ENCODE measurements around the gene KLRC4. TPM values are rescaled to one million over a fixed set of nuclear protein-coding genes. Genes with fewer than 3 reads are reported as not detected.
"Not testable (repeated sequence)": the region's sequence is repeated elsewhere in the genome, so short reads cannot be mapped to it uniquely, and the experiment has no call there.

KLRC4 gene
- total RNA-seq, 1 experiment from 2014 or later = not detected

DNA sequence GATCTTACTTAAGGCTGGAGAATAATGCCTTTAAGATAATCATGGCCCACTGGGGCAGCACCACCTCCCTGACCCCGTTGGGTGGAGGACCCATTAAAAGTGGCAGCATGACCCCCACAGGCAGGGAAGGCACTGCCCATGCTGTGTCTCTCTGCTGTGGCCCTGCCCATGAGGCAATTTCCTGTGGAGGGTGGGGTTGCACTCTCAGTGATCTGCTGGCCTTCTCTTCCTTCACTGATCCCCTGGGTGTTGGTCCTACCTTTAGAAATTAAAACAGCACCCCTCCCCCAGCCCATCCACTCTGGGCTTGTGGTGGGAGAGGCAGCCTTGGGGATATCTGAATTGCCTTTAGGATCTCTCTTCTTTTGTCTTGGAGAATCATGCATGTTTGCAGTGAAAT lies 37.0 kb downstream of the KLRC4 start (continued):
- TF ChIP-seq, protein P1, sequence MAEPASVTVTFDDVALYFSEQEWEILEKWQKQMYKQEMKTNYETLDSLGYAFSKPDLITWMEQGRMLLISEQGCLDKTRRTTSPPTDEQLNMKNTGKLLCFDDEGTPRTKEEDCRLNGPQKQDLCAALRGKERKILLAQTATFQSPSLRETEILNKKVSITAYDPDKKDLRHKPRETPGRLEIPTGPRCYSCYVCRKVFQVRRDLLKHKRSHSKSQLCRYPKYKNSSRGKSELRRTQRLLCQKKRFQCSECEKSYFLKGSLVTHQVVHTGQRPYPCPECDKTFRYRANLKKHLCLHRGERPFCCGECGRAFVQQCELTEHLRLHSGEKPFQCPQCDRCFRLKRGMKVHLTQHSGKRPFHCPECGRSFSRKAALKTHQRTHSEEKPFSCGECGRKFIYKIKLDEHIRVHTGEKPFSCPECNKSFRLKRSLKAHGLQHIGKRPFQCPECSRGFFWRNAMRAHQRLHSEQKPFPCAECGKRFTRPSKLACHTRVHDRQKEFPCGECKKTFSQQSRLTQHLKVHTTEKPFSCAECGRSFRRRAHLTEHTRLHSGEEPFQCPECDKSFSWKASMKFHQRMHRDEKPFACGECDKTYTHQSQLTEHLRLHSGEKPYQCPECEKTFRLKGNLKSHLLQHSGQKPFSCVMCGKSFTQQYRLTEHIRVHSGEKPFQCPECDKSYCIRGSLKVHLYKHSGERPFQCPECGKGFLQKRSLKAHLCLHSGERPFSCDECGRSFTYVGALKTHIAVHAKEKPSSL (CRISPR knock-in tag; conservative IDR thresholded peaks at IDR 0.05) = no peak
- TF ChIP-seq, protein P2, sequence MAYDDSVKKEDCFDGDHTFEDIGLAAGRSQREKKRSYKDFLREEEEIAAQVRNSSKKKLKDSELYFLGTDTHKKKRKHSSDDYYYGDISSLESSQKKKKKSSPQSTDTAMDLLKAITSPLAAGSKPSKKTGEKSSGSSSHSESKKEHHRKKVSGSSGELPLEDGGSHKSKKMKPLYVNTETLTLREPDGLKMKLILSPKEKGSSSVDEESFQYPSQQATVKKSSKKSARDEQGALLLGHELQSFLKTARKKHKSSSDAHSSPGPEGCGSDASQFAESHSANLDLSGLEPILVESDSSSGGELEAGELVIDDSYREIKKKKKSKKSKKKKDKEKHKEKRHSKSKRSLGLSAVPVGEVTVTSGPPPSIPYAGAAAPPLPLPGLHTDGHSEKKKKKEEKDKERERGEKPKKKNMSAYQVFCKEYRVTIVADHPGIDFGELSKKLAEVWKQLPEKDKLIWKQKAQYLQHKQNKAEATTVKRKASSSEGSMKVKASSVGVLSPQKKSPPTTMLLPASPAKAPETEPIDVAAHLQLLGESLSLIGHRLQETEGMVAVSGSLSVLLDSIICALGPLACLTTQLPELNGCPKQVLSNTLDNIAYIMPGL (CRISPR knock-in tag; IDR thresholded peaks at IDR 0.05) = no peak

DNA sequence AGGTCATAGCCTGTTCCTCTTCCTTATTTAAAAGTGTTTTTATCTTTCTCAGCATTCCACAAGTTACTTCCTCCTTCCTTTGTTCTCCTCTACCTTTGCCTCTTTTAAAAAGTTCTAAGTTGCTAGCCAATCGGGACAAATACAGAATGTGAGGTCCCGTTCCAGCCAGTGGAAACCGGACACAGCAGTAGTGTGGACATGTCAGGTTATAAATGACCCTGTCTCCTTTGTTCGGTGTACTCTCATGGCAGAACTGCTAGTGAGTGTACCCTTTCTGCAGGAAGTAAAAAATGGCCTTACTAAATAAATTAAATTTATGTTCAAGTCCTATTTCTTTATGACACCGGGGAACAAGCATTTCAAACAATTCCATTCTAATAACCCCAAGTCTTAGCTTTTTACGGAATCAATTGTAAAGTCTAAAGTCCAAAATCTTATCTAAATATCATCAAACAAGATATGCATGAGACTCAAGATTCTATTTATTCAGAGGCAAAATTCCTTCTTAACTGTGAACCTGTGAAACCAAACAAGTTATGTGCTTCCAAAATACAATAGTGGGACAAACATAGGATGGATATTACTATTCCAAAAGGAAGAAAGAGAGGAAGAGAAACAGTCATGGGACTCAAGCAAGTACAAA lies 37.5 kb downstream of the KLRC4 start:
- H3K4me3 Mint-ChIP-seq; H3K27me3 Mint-ChIP-seq (ENCODE audit: low read depth); H3K27ac Mint-ChIP-seq; H3K36me3 Mint-ChIP-seq; H3K9me3 Mint-ChIP-seq; POLR2A ChIA-PET; ATAC-seq; DNase-seq (ENCODE audit: low spot score): not testable (repeated sequence)
- peaks cover 53% of the 10 kb centered on the region for H3K4me1 Mint-ChIP-seq
- CTCF ChIA-PET = interaction anchor here (1.0 kb wide), 1 partner anchor 39 kb away, joined by 3 read pairs; no protein-coding TSS in a partner anchor

DNA sequence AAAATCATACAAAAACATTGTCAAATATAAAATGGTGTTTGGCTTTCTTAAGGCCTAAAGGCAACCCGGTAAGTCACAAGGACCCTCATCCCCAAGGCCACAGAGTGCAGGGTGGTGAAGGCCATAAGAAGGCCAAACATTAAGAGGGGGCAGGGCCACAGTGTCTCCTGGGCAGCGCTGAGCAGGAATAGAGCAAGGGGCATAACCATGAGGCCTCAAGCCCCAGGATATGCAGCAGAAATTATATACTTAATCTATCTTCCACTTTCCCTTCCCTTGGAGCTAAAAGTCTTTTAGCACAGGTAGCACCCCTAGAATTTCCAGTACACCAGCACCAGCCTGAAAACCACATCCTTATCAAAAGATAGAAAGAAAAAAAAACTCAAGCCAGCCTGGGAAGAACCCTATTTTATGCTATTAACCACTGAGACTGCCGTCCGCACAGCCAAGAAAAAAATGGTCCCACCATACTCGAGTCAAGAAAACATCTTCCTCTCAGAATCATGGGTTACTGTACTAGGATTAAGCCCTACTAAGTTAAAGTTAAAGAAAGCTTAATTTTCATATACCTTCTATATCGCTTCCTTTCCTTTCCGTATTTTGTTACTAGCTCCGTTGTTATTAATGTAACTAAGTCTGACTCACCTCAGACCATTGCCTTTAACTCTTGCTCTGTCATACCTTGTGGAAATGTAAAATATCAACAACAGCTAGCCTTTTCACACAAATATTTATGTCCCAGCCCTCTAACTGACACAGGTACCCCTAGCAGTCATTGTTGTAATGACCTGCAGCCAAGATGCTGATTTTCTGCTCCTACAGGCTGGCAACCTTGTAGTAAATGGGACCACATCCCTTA lies 39.8 kb downstream of the KLRC4 start:
- TF ChIP-seq CREM (CRISPR knock-in tag; IDR thresholded peaks at IDR 0.05) = no peak
- no peak for TF ChIP-seq SMAD3 (CRISPR knock-in tag; IDR thresholded peaks at IDR 0.05; ENCODE audit: borderline replicate concordance)
- no peak for TF ChIP-seq ZNF396 (CRISPR knock-in tag; IDR thresholded peaks at IDR 0.05; ENCODE audit: borderline replicate concordance)
- TF ChIP-seq GABPB1 (CRISPR knock-in tag; IDR thresholded peaks at IDR 0.05) = no peak
- TF ChIP-seq, protein P3, sequence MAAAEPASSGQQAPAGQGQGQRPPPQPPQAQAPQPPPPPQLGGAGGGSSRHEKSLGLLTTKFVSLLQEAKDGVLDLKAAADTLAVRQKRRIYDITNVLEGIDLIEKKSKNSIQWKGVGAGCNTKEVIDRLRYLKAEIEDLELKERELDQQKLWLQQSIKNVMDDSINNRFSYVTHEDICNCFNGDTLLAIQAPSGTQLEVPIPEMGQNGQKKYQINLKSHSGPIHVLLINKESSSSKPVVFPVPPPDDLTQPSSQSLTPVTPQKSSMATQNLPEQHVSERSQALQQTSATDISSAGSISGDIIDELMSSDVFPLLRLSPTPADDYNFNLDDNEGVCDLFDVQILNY (CRISPR knock-in tag; IDR thresholded peaks at IDR 0.05) = no peak
- TF ChIP-seq NR2C2 (CRISPR knock-in tag; IDR thresholded peaks at IDR 0.05) = no peak
- TF ChIP-seq, protein P4, sequence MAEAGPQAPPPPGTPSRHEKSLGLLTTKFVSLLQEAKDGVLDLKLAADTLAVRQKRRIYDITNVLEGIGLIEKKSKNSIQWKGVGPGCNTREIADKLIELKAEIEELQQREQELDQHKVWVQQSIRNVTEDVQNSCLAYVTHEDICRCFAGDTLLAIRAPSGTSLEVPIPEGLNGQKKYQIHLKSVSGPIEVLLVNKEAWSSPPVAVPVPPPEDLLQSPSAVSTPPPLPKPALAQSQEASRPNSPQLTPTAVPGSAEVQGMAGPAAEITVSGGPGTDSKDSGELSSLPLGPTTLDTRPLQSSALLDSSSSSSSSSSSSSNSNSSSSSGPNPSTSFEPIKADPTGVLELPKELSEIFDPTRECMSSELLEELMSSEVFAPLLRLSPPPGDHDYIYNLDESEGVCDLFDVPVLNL (CRISPR knock-in tag; IDR thresholded peaks at IDR 0.05; ENCODE audit: borderline replicate concordance, low read depth) = no peak
- TF ChIP-seq SMAD4 (CRISPR knock-in tag; IDR thresholded peaks at IDR 0.05) = no peak
- TF ChIP-seq ZNF219 (CRISPR knock-in tag; IDR thresholded peaks at IDR 0.05; ENCODE audit: borderline replicate concordance) = no peak
- no peak for TF ChIP-seq PRRX2 (CRISPR knock-in tag; IDR thresholded peaks at IDR 0.05)
- TF ChIP-seq, protein P5, sequence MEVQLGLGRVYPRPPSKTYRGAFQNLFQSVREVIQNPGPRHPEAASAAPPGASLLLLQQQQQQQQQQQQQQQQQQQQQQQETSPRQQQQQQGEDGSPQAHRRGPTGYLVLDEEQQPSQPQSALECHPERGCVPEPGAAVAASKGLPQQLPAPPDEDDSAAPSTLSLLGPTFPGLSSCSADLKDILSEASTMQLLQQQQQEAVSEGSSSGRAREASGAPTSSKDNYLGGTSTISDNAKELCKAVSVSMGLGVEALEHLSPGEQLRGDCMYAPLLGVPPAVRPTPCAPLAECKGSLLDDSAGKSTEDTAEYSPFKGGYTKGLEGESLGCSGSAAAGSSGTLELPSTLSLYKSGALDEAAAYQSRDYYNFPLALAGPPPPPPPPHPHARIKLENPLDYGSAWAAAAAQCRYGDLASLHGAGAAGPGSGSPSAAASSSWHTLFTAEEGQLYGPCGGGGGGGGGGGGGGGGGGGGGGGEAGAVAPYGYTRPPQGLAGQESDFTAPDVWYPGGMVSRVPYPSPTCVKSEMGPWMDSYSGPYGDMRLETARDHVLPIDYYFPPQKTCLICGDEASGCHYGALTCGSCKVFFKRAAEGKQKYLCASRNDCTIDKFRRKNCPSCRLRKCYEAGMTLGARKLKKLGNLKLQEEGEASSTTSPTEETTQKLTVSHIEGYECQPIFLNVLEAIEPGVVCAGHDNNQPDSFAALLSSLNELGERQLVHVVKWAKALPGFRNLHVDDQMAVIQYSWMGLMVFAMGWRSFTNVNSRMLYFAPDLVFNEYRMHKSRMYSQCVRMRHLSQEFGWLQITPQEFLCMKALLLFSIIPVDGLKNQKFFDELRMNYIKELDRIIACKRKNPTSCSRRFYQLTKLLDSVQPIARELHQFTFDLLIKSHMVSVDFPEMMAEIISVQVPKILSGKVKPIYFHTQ (CRISPR knock-in tag; IDR thresholded peaks at IDR 0.05) = no peak
- Mint-ChIP-seq H3K4me1 (peaks cover 49% of the 10 kb centered on the region), H3K27me3 (ENCODE audit: low read depth) (no peaks in the 10 kb centered on the region), H3K4me3 (no peak overlapping the region), H3K27ac (no peak overlapping the region), H3K36me3 (peaks cover 5% of the 10 kb centered on the region), H3K9me3 (peaks cover 6% of the 10 kb centered on the region)
- CTCF ChIA-PET = no interaction called here
- POLR2A ChIA-PET = no interaction called here
- DNase-seq (ENCODE audit: low spot score) (no peak), ATAC-seq (no peak)

All from WTC11 (cell line).